SK-N-MC (cell line): ENCODE measurements around the gene RSRC1.

Experiments used
- EZH2 ChIP-seq: fragments of 200-600 bp; sonication (generic); IDR thresholded peaks from one replicate; pipeline ENCODE4 v1.6.1; 2017; ENCODE audit warnings: antibody characterized with exemption
- FOXP2 ChIP-seq: optimal IDR thresholded peaks from 2 replicates; pipeline ENCODE3; 2011; ENCODE audit warnings: mild to moderate bottlenecking, moderate library complexity; ENCODE audit not compliant: insufficient read depth; ENCODE audit errors: extremely low read length, control extremely low read depth
- POLR2AphosphoS5 ChIP-seq: IDR thresholded peaks from 2 replicates; pipeline ENCODE4 v1.6.1; 2012; ENCODE audit warnings: mild to moderate bottlenecking, low read depth, low read length, borderline replicate concordance

GRCh38 chr3:158456114-158456513 is 346.2 kb downstream of the RSRC1 start:
- TF ChIP-seq POLR2AphosphoS5 (no peak), EZH2 (no peak), FOXP2 (no peak)
